ENCODE data around the gene CSF3. TPM values are rescaled to one million over a fixed set of nuclear protein-coding genes. Genes with fewer than 3 reads are reported as not detected.
A peak's percentile ranks its signal among the peaks of the same experiment; 100 is the strongest.

CSF3 gene
- total RNA-seq, 5 donors from 2014 or later (not counting 1 experiment from before 2014, with no cell fraction given) = not detected

DNA sequence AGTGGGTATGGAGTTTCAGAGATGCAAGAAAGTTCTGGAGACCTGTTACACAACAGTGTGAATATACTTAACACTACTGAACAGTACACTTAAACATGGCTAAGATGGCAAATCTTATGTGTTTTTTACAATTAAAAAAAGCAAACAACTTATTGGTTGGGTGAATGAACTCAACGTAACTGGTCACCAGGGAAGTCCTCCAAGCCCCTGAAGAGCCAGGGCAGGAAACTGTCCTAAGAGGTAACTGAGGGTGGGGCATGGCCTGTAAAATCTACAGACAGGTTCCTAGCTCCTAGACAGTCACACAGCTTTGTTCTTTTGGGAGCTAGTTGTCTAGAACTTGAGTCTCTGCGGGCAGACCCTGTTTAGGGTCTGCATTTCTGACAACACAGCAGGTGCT lies 10.3 kb downstream of the CSF3 start:
- H3K9me3 ChIP-seq = no peaks in the 10 kb centered on the region
- ChIA-PET CTCF (interaction anchor here (0.7 to 1.3 kb wide), 3 partner anchors 9 to 55 kb away, joined by 3 to 5 read pairs (median 3); no protein-coding TSS in a partner anchor), POLR2A (interaction anchor here in 1 of 2 donors (0.5 kb wide), 1 partner anchor 14 kb away, joined by 5 read pairs; no protein-coding TSS in a partner anchor)
- peaks cover 29 to 72% of the 10 kb centered on the region in 2 donors for H3K36me3 ChIP-seq (ENCODE audit: control insufficient read depth in 2 of 2, extremely low read depth in 1 of 2, insufficient read depth in 1 of 2, low read length in 1 of 2)
- Mint-ChIP-seq H3K27ac (peak overlapping the region; percentile 45 to 58), H3K9me3 (no peaks in the 10 kb centered on the region), H3K27me3 (no peaks in the 10 kb centered on the region), H3K4me1 (peaks cover 18 to 21% (median 21%) of the 10 kb centered on the region in 3 donors), H3K4me3 (peak overlapping the region in 2 of 3 donors; percentile 28 to 57), H3K36me3 (peaks cover 37% of the 10 kb centered on the region)
- no peak for DNase-seq
- H3K27me3 ChIP-seq (replicated peaks in 1 of 2; ENCODE audit: control insufficient read depth in 2 of 2, extremely low read depth in 1 of 2, insufficient read depth in 2 of 2, low read length in 1 of 2) = no peaks in the 10 kb centered on the region
- peak in 2 of 4 experiments; percentile 4 to 13 for ATAC-seq (replicated peaks in 1 of 4)
- 67% methylated on average over 2 of the region's 2 CpGs for WGBS (ENCODE audit: insufficient coverage)
- H3K27ac ChIP-seq (ENCODE audit: low read length) = no peak overlapping the region
- H3K4me3 ChIP-seq (ENCODE audit: control insufficient read depth in 1 of 2, extremely low read depth in 1 of 2, low read length in 1 of 2) = no peak overlapping the region
- peaks cover 0 to 27% of the 10 kb centered on the region in 2 experiments for H3K4me1 ChIP-seq (ENCODE audit: control insufficient read depth in 1 of 2, extremely low read depth in 1 of 2, insufficient read depth in 2 of 2, low read length in 2 of 2)

DNA sequence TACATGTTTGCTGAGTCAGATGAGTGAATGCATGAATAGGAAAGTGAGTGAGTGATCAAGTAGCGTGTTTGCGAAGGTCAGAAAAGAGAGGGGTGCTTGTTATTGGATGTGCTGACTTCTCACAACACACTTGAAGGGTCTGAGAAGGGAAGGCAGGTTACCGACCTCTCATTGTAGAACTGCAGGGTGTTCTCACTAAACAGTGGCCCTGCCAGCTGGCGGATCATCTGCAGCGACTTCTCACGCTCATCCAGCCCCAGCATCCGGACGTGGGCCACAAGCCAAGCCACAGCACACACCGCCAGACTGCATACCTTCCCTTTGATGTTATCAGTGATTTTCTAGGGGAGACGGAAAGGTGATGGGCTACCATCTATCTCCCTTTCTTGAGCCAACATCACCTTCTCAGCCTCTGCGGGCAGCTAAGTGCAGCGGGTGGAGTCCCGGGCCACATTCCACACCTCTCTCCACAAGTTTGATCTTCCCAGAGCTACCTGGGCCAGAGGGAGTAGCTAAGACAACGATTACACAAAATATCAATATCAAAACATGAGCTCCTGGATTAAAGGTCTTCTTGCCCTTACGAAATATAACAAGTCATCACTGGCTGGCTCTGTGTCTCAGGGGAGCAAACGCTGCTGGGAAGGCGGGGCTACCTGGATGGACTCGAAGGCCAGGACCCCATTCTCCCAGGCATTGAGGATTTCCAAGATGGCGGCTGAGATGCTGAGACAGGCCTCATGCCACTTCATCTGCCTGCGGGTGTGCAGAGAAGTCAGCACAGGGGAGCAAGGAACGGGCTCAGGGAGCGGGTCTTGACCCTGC lies 11.0 kb downstream of the CSF3 start:
- H3K9me3 ChIP-seq = no peaks in the 10 kb centered on the region
- peak; percentile 62 to 81 (median 75) for ATAC-seq (replicated peaks in 1 of 4)
- peak in 34 of 35 experiments; percentile 11 to 68 (median 38) for DNase-seq
- peak overlapping the region in 2 of 3 donors; percentile 28 to 57 for H3K4me3 Mint-ChIP-seq
- peaks cover 37% of the 10 kb centered on the region for H3K36me3 Mint-ChIP-seq
- H3K27ac ChIP-seq (ENCODE audit: low read length) = no peak overlapping the region
- H3K27me3 Mint-ChIP-seq = no peaks in the 10 kb centered on the region
- 79% methylated on average over 13 of the region's 22 CpGs for WGBS (ENCODE audit: insufficient coverage)
- ChIA-PET POLR2A (interaction anchor here in 1 of 2 donors (0.6 kb wide), 1 partner anchor 157 kb away, joined by 4 read pairs; no protein-coding TSS in a partner anchor), CTCF (interaction anchor here (0.7 to 2.0 kb wide), 6 partner anchors 10 to 142 kb away, joined by 3 to 5 read pairs (median 3); partner anchors contain the start of gene CSF3 (in 1 of the 2))
- H3K36me3 ChIP-seq (ENCODE audit: control insufficient read depth in 2 of 2, extremely low read depth in 1 of 2, insufficient read depth in 1 of 2, low read length in 1 of 2) = peaks cover 32 to 77% of the 10 kb centered on the region in 2 donors
- H3K27ac Mint-ChIP-seq = peak overlapping the region; percentile 45
- no peaks in the 10 kb centered on the region for H3K9me3 Mint-ChIP-seq
- H3K4me3 ChIP-seq (ENCODE audit: control insufficient read depth in 1 of 2, extremely low read depth in 1 of 2, low read length in 1 of 2) = no peak overlapping the region
- no peaks in the 10 kb centered on the region for H3K27me3 ChIP-seq (replicated peaks in 1 of 2; ENCODE audit: control insufficient read depth in 2 of 2, extremely low read depth in 1 of 2, insufficient read depth in 2 of 2, low read length in 1 of 2)
- peaks cover 0 to 27% of the 10 kb centered on the region in 2 experiments for H3K4me1 ChIP-seq (ENCODE audit: control insufficient read depth in 1 of 2, extremely low read depth in 1 of 2, insufficient read depth in 2 of 2, low read length in 2 of 2)
- H3K4me1 Mint-ChIP-seq = peaks cover 18 to 21% (median 21%) of the 10 kb centered on the region in 3 donors

DNA sequence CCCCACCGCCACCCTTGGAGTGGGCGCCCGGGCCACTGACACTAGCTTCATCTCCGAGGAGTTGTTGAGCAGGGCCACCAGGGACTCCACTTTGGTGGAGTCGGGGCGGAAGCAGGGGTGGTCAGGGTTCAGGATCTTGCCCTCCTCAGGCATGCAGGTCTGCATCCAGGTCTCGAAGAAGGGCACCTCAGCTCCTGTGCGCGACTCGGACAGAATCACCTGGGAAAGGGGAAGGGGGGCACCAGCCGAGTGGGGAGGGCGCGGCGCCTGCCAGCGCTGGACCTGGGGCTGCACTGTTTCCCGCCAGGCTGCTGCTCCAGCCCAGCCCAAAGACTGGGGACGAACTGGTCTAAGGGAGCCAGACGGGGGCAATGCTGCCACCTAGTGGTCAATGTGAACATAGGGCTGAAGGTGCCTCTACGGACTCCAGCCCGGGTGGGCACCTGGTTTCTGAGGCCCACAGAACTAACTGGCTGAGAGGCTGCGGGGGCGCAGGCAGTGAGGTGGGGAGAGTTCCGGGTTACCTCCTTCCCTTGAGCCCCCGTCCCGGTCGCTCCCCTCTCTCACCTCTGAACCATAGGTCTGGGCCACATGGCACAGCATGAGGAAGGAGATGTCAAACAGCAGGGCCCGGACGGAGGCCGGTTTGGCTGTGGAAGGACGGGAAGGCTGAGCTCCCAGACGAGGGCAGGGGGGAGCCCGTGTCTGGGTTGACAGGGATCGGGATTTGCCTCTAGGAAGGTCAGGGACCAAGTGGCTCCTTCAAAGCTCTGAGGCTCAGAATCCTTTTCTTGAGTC lies 11.8 kb downstream of the CSF3 start:
- ChIA-PET CTCF (interaction anchor here (0.5 to 2.0 kb wide), 12 partner anchors 10 to 470 kb away, joined by 3 to 6 read pairs (median 3); partner anchors contain the start of gene CSF3 (in 1 of the 2)), POLR2A (interaction anchor here in 1 of 2 donors (0.6 kb wide), 1 partner anchor 157 kb away, joined by 4 read pairs; no protein-coding TSS in a partner anchor)
- no peaks in the 10 kb centered on the region for H3K9me3 ChIP-seq
- H3K4me3 ChIP-seq (ENCODE audit: control insufficient read depth in 1 of 2, extremely low read depth in 1 of 2, low read length in 1 of 2) = no peak overlapping the region
- H3K4me1 Mint-ChIP-seq = peaks cover 18 to 21% (median 21%) of the 10 kb centered on the region in 3 donors
- H3K27ac Mint-ChIP-seq = no peak overlapping the region
- H3K36me3 ChIP-seq (ENCODE audit: control insufficient read depth in 2 of 2, extremely low read depth in 1 of 2, insufficient read depth in 1 of 2, low read length in 1 of 2) = peaks cover 40 to 77% of the 10 kb centered on the region in 2 donors
- no peaks in the 10 kb centered on the region for H3K27me3 Mint-ChIP-seq
- peak; percentile 74 to 86 (median 78) for ATAC-seq (replicated peaks in 1 of 4)
- DNase-seq = peak; percentile 33 to 90 (median 64)
- H3K9me3 Mint-ChIP-seq = no peaks in the 10 kb centered on the region
- H3K4me3 Mint-ChIP-seq = no peak overlapping the region
- no peak overlapping the region for H3K27ac ChIP-seq (ENCODE audit: low read length)
- peaks cover 0 to 27% of the 10 kb centered on the region in 2 experiments for H3K4me1 ChIP-seq (ENCODE audit: control insufficient read depth in 1 of 2, extremely low read depth in 1 of 2, insufficient read depth in 2 of 2, low read length in 2 of 2)
- no peaks in the 10 kb centered on the region for H3K27me3 ChIP-seq (replicated peaks in 1 of 2; ENCODE audit: control insufficient read depth in 2 of 2, extremely low read depth in 1 of 2, insufficient read depth in 2 of 2, low read length in 1 of 2)
- H3K36me3 Mint-ChIP-seq = peaks cover 33% of the 10 kb centered on the region
- WGBS (ENCODE audit: insufficient coverage) = 54% methylated on average over 18 of the region's 33 CpGs

DNA sequence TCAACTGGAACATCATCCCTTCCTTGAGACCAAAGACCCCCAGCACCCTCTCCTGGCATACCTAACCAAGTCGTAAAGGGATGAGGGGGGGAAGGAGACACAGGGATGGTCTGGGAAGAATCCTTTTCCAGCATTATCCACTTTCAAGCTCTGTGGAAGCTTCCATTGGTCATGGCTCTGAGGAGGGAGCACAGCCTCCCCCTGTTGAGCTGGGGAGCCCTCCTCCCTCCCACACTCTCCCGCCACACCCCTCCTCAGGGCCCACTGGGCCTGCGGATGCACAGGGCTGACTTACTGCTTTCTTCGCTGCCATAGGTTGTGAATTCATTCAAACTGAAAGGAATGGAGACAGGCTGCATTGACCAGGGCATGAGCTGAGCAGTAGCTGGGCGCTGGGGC lies 12.4 kb downstream of the CSF3 start:
- H3K27me3 ChIP-seq (replicated peaks in 1 of 2; ENCODE audit: control insufficient read depth in 2 of 2, extremely low read depth in 1 of 2, insufficient read depth in 2 of 2, low read length in 1 of 2) = no peaks in the 10 kb centered on the region
- Mint-ChIP-seq H3K4me1 (peaks cover 18 to 21% (median 21%) of the 10 kb centered on the region in 3 donors), H3K27ac (no peak overlapping the region), H3K9me3 (no peaks in the 10 kb centered on the region), H3K36me3 (peaks cover 38% of the 10 kb centered on the region), H3K27me3 (no peaks in the 10 kb centered on the region), H3K4me3 (no peak overlapping the region)
- no peak overlapping the region for H3K4me3 ChIP-seq (ENCODE audit: control insufficient read depth in 1 of 2, extremely low read depth in 1 of 2, low read length in 1 of 2)
- peaks cover 0 to 27% of the 10 kb centered on the region in 2 experiments for H3K4me1 ChIP-seq (ENCODE audit: control insufficient read depth in 1 of 2, extremely low read depth in 1 of 2, insufficient read depth in 2 of 2, low read length in 2 of 2)
- no peaks in the 10 kb centered on the region for H3K9me3 ChIP-seq
- CTCF ChIA-PET = interaction anchor here (0.5 to 2.0 kb wide), 8 partner anchors 12 to 471 kb away, joined by 3 to 6 read pairs (median 4); partner anchors contain the start of gene CSF3 (in 1 of the 2)
- POLR2A ChIA-PET = no interaction called here
- DNase-seq (no peak), ATAC-seq (replicated peaks in 1 of 4) (no peak)
- H3K27ac ChIP-seq (ENCODE audit: low read length) = no peak overlapping the region
- 100% methylated on average over 2 of the region's 5 CpGs for WGBS (ENCODE audit: insufficient coverage)
- peaks cover 45 to 77% of the 10 kb centered on the region in 2 donors for H3K36me3 ChIP-seq (ENCODE audit: control insufficient read depth in 2 of 2, extremely low read depth in 1 of 2, insufficient read depth in 1 of 2, low read length in 1 of 2)

DNA sequence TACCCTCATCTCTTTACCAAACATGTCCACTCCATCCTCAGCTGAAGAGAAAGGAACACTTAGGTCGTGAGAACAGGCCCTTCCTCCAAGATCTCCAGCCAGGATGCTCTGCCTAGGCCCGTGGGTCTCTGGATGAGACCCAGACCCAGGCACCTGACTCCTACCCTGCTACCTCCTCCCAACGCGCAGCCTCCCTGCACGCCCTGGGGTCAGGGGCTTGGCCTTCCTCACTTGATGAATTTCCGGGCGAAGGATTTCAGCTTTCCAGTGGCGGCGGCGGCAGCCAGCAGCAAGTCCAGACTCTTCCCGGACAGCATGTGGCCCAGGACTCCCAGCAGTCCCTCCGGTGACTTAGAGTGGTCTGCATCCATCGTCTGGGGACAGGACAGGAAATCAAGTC lies 13.4 kb downstream of the CSF3 start:
- ATAC-seq (replicated peaks in 1 of 4) (no peak), DNase-seq (no peak)
- no peak overlapping the region for H3K27ac Mint-ChIP-seq
- ChIA-PET POLR2A (no interaction called here), CTCF (interaction anchor here (0.7 to 1.8 kb wide), 3 partner anchors 12 to 15 kb away, joined by 3 to 6 read pairs (median 3); partner anchors contain the start of gene CSF3 (in 1 of the 2))
- H3K9me3 Mint-ChIP-seq = no peaks in the 10 kb centered on the region
- Histone ChIP-seq H3K4me1 (ENCODE audit: control insufficient read depth in 1 of 2, extremely low read depth in 1 of 2, insufficient read depth in 2 of 2, low read length in 2 of 2) (peaks cover 0 to 27% of the 10 kb centered on the region in 2 experiments), H3K36me3 (ENCODE audit: control insufficient read depth in 2 of 2, extremely low read depth in 1 of 2, insufficient read depth in 1 of 2, low read length in 1 of 2) (peaks cover 52 to 77% of the 10 kb centered on the region in 2 donors), H3K27me3 (replicated peaks in 1 of 2; ENCODE audit: control insufficient read depth in 2 of 2, extremely low read depth in 1 of 2, insufficient read depth in 2 of 2, low read length in 1 of 2) (no peaks in the 10 kb centered on the region), H3K27ac (ENCODE audit: low read length) (no peak overlapping the region), H3K4me3 (ENCODE audit: control insufficient read depth in 1 of 2, extremely low read depth in 1 of 2, low read length in 1 of 2) (no peak overlapping the region), H3K9me3 (no peaks in the 10 kb centered on the region)
- no peak overlapping the region for H3K4me3 Mint-ChIP-seq
- H3K27me3 Mint-ChIP-seq = no peaks in the 10 kb centered on the region
- WGBS (ENCODE audit: insufficient coverage) = 93% methylated on average over 7 of the region's 13 CpGs
- peaks cover 18 to 21% (median 21%) of the 10 kb centered on the region in 3 donors for H3K4me1 Mint-ChIP-seq
- peaks cover 45% of the 10 kb centered on the region for H3K36me3 Mint-ChIP-seq
